Activated CD4-positive, alpha-beta T cell treated with anti-CD3 and anti-CD28 coated beads, Interleukin-2, amount 50 U/mL, for 1 hour (primary cell): Measurements from ENCODE around the gene CERS6.

Source experiments
- DNase-seq: peaks from one replicate; pipeline ENCODE4 v3.0.0-alpha.2; 2020

Gene CERS6

GRCh38 chr2:168538133-168538532 is 82.1 kb downstream of the CERS6 start:
- no peak for DNase-seq

- DNase-seq: no peak
These were observed 82.5 kb downstream of the CERS6 start for GRCh38 chr2:168538534-168538933.

GRCh38 chr2:168539945-168540344 is 83.9 kb downstream of the CERS6 start:
- no peak for DNase-seq

GRCh38 chr2:168541858-168542257 is 85.8 kb downstream of the CERS6 start:
- no peak for DNase-seq

- no peak for DNase-seq
These were observed 87.0 kb downstream of the CERS6 start for GRCh38 chr2:168543037-168543436.

- DNase-seq: no peak
These were observed 87.9 kb downstream of the CERS6 start for GRCh38 chr2:168543935-168544334.

GRCh38 chr2:168545439-168546082 is 89.5 kb downstream of the CERS6 start:
- no peak for DNase-seq

GRCh38 chr2:168550670-168551069 is 94.6 kb downstream of the CERS6 start:
- no peak for DNase-seq

- DNase-seq: no peak
These were observed 96.4 kb downstream of the CERS6 start for GRCh38 chr2:168552450-168552856.

- no peak for DNase-seq
These were observed 99.2 kb downstream of the CERS6 start for GRCh38 chr2:168555283-168555682.

- DNase-seq: no peak
These were observed 103.1 kb downstream of the CERS6 start for GRCh38 chr2:168559187-168559586.

- DNase-seq: no peak
These were observed 104.9 kb downstream of the CERS6 start for GRCh38 chr2:168560817-168561499.

GRCh38 chr2:168561991-168562390 is 105.9 kb downstream of the CERS6 start:
- DNase-seq: no peak

GRCh38 chr2:168562971-168563370 is 106.9 kb downstream of the CERS6 start:
- DNase-seq: no peak

- no peak for DNase-seq
These were observed 108.6 kb downstream of the CERS6 start for GRCh38 chr2:168564641-168565040.

GRCh38 chr2:168565112-168565511 is 109.0 kb downstream of the CERS6 start:
- no peak for DNase-seq

- no peak for DNase-seq
These were observed 109.4 kb downstream of the CERS6 start for GRCh38 chr2:168565512-168565911.

- no peak for DNase-seq
These were observed 111.0 kb downstream of the CERS6 start for GRCh38 chr2:168566974-168567665.

GRCh38 chr2:168567836-168568235 is 111.8 kb downstream of the CERS6 start:
- DNase-seq: no peak

GRCh38 chr2:168568476-168569267 is 112.6 kb downstream of the CERS6 start:
- no peak for DNase-seq

- DNase-seq: no peak
These were observed 115.0 kb downstream of the CERS6 start for GRCh38 chr2:168571061-168571460.

- no peak for DNase-seq
These were observed 117.2 kb downstream of the CERS6 start for GRCh38 chr2:168573128-168573903.
